ENCODE data around the gene KCND3.

Gene KCND3

DNA sequence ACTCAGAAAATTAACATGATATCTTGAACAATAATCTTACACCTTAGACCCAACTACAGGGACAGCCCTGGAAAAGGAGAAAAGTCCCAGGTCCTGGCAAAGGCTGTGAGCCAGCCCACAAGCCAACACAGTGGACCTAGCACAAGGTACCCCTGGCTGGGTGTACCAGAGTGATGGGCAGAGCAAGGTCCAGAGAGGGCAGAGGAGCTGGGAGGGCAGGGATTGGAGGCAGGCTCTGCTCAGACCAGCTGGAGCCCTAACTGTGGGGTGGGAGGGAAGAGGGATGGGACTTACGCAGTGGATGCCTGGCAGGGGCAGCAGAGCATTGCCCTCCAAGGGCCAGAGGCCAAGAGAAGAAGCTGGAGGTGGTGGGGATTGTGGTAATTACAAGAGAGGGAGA, 101.6 kb downstream of the KCND3 start:
- Histone ChIP-seq H3K9ac (ENCODE audit: low read depth in 1 of 2, low read length in 2 of 2) (no peak overlapping the region), H3K36me3 (ENCODE audit: control insufficient read depth in 1 of 2, insufficient read depth in 2 of 2, low read length in 2 of 2) (no peaks in the 10 kb centered on the region), H3K27me3 (ENCODE audit: control insufficient read depth in 1 of 2, insufficient read depth in 2 of 2, low read length in 2 of 2) (no peaks in the 10 kb centered on the region), H3K4me1 (ENCODE audit: control insufficient read depth in 1 of 2, insufficient read depth in 2 of 2, low read length in 2 of 2) (peaks cover 0 to 1% of the 10 kb centered on the region in 2 donors), H3K27ac (ENCODE audit: low read depth, low read length) (no peak overlapping the region), H3K9me3 (ENCODE audit: control insufficient read depth in 1 of 2, low read length in 2 of 2) (no peaks in the 10 kb centered on the region), H3K4me3 (ENCODE audit: low read depth in 1 of 2, low read length in 2 of 2) (no peak overlapping the region)

DNA sequence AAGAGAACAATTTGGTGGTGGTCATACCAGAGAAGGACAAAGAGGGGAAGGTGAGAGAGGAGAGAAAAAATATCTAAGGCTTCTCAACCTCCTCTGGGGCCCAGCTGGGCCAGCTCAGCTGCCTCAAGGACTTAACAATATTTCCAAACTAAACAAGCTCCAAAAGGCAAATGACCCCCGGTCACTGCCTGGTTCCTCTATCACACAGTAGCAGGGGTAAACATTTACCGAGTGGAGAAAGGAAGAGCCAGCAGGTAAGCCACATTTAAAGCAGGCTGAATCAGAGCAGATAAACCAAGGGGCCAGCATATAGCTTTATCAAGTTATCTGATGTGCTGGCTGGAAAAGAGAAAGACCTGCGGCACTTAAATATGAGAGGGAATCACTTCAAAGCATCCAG, 102.1 kb downstream of the KCND3 start:
- Histone ChIP-seq H3K4me1 (ENCODE audit: control insufficient read depth in 1 of 2, insufficient read depth in 2 of 2, low read length in 2 of 2) (peaks cover 0 to 3% of the 10 kb centered on the region in 2 donors), H3K27ac (ENCODE audit: low read depth, low read length) (no peak overlapping the region), H3K36me3 (ENCODE audit: control insufficient read depth in 1 of 2, insufficient read depth in 2 of 2, low read length in 2 of 2) (no peaks in the 10 kb centered on the region), H3K27me3 (ENCODE audit: control insufficient read depth in 1 of 2, insufficient read depth in 2 of 2, low read length in 2 of 2) (no peaks in the 10 kb centered on the region), H3K9me3 (ENCODE audit: control insufficient read depth in 1 of 2, low read length in 2 of 2) (no peaks in the 10 kb centered on the region), H3K9ac (ENCODE audit: low read depth in 1 of 2, low read length in 2 of 2) (no peak overlapping the region), H3K4me3 (ENCODE audit: low read depth in 1 of 2, low read length in 2 of 2) (no peak overlapping the region)

- Histone ChIP-seq H3K27ac (ENCODE audit: low read depth, low read length) (no peak overlapping the region), H3K27me3 (ENCODE audit: control insufficient read depth in 1 of 2, insufficient read depth in 2 of 2, low read length in 2 of 2) (no peaks in the 10 kb centered on the region), H3K36me3 (ENCODE audit: control insufficient read depth in 1 of 2, insufficient read depth in 2 of 2, low read length in 2 of 2) (no peaks in the 10 kb centered on the region), H3K4me3 (ENCODE audit: low read depth in 1 of 2, low read length in 2 of 2) (no peak overlapping the region), H3K4me1 (ENCODE audit: control insufficient read depth in 1 of 2, insufficient read depth in 2 of 2, low read length in 2 of 2) (peaks cover 0 to 3% of the 10 kb centered on the region in 2 donors), H3K9ac (ENCODE audit: low read depth in 1 of 2, low read length in 2 of 2) (no peak overlapping the region), H3K9me3 (ENCODE audit: control insufficient read depth in 1 of 2, low read length in 2 of 2) (no peaks in the 10 kb centered on the region)
Observed at GRCh38 chr1:111886741-111887140, 102.7 kb downstream of the KCND3 start.

DNA sequence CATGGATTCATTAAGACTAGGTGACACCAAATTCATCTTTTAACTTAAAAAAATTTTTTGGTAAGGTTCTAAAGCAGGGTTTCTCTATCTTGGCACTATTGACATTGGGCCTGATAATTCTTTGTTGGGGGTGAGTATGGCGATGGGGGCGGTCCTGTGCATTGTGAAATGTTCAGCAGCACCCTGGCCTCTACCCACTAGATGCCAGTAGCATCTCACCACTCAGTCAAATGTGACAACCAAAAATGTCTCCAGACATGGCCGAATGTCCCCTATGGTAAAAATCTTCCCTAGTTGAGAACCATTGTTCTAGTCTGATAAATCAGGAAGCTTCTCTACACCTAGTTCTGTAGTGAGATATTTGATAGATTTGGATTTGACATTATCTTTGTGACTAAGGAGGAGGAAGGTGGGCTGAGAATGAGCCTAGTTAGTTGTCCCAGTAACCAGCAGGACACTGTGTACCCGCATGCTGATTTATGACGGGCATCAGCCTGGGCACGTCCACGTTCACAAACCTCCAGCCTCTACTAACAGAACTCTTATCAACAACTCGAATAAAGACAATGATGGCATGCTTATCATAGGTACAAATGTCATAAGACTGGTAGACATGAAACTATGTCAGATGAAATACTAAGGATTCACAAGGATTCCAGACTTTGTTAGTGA, 104.6 kb downstream of the KCND3 start:
- Histone ChIP-seq H3K27me3 (ENCODE audit: control insufficient read depth in 1 of 2, insufficient read depth in 2 of 2, low read length in 2 of 2) (peaks cover 0 to 5% of the 10 kb centered on the region in 2 donors), H3K9me3 (ENCODE audit: control insufficient read depth in 1 of 2, low read length in 2 of 2) (no peaks in the 10 kb centered on the region), H3K4me1 (ENCODE audit: control insufficient read depth in 1 of 2, insufficient read depth in 2 of 2, low read length in 2 of 2) (peaks cover 0 to 8% of the 10 kb centered on the region in 2 donors), H3K9ac (ENCODE audit: low read depth in 1 of 2, low read length in 2 of 2) (no peak overlapping the region), H3K36me3 (ENCODE audit: control insufficient read depth in 1 of 2, insufficient read depth in 2 of 2, low read length in 2 of 2) (no peaks in the 10 kb centered on the region), H3K27ac (ENCODE audit: low read depth, low read length) (no peak overlapping the region), H3K4me3 (ENCODE audit: low read depth in 1 of 2, low read length in 2 of 2) (no peak overlapping the region)

DNA sequence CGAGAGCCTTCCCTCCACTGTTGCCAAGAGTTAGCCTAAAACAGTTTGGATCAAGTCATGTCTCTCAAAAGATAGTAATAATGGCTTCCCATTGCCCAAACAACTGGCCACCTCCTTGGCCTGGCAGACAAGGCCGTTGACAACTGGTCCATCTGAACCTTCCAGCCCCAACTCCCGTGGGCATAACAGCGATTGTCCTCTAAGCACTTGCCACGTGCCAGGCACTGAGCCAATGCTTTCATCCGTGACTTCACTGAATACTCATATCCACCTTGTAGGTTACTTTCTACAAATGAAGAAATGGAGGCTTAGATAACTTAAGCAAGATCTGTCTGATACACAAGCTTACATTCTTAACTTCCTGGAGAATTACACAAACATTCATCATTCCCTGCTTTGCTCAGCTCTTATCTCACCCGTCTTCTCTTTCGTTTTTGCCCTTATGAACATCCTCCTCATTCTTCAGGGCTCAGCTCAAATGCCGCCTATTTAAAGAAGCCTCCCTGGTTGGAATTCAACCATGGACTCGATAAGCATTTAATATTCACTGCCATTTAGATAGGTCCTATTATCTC, 106.4 kb downstream of the KCND3 start:
- no peaks in the 10 kb centered on the region for H3K9me3 ChIP-seq (ENCODE audit: control insufficient read depth in 1 of 2, low read length in 2 of 2)
- peaks cover 0 to 8% of the 10 kb centered on the region in 2 donors for H3K4me1 ChIP-seq (ENCODE audit: control insufficient read depth in 1 of 2, insufficient read depth in 2 of 2, low read length in 2 of 2)
- no peak overlapping the region for H3K9ac ChIP-seq (ENCODE audit: low read depth in 1 of 2, low read length in 2 of 2)
- no peak overlapping the region for H3K4me3 ChIP-seq (ENCODE audit: low read depth in 1 of 2, low read length in 2 of 2)
- no peaks in the 10 kb centered on the region for H3K36me3 ChIP-seq (ENCODE audit: control insufficient read depth in 1 of 2, insufficient read depth in 2 of 2, low read length in 2 of 2)
- H3K27me3 ChIP-seq (ENCODE audit: control insufficient read depth in 1 of 2, insufficient read depth in 2 of 2, low read length in 2 of 2) = peaks cover 4 to 5% of the 10 kb centered on the region in 2 donors
- no peak overlapping the region for H3K27ac ChIP-seq (ENCODE audit: low read depth, low read length)

DNA sequence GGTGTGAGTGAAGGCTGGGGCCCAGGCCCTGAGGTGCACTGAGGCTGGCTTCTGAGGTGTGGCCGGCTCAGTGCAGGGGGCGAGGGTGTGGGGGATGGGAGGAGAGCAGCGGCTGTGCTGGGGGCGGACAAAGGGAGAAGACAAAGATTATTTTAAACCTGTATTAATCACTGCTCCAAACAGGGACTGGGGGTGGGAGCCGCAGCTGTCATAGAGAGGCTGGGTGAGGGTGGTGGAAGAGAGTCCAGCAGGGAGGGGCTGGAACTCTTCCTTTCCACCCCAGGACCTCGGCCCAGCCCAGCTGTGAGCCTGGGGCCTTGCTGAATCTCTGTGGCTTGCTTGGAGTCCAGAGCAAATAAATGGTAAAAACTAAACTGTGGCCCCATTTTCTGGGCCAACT, 106.9 kb downstream of the KCND3 start:
- peaks cover 4 to 5% of the 10 kb centered on the region in 2 donors for H3K27me3 ChIP-seq (ENCODE audit: control insufficient read depth in 1 of 2, insufficient read depth in 2 of 2, low read length in 2 of 2)
- H3K4me1 ChIP-seq (ENCODE audit: control insufficient read depth in 1 of 2, insufficient read depth in 2 of 2, low read length in 2 of 2) = peaks cover 0 to 8% of the 10 kb centered on the region in 2 donors
- H3K9ac ChIP-seq (ENCODE audit: low read depth in 1 of 2, low read length in 2 of 2) = no peak overlapping the region
- H3K36me3 ChIP-seq (ENCODE audit: control insufficient read depth in 1 of 2, insufficient read depth in 2 of 2, low read length in 2 of 2) = no peaks in the 10 kb centered on the region
- no peak overlapping the region for H3K4me3 ChIP-seq (ENCODE audit: low read depth in 1 of 2, low read length in 2 of 2)
- H3K27ac ChIP-seq (ENCODE audit: low read depth, low read length) = no peak overlapping the region
- no peaks in the 10 kb centered on the region for H3K9me3 ChIP-seq (ENCODE audit: control insufficient read depth in 1 of 2, low read length in 2 of 2)

DNA sequence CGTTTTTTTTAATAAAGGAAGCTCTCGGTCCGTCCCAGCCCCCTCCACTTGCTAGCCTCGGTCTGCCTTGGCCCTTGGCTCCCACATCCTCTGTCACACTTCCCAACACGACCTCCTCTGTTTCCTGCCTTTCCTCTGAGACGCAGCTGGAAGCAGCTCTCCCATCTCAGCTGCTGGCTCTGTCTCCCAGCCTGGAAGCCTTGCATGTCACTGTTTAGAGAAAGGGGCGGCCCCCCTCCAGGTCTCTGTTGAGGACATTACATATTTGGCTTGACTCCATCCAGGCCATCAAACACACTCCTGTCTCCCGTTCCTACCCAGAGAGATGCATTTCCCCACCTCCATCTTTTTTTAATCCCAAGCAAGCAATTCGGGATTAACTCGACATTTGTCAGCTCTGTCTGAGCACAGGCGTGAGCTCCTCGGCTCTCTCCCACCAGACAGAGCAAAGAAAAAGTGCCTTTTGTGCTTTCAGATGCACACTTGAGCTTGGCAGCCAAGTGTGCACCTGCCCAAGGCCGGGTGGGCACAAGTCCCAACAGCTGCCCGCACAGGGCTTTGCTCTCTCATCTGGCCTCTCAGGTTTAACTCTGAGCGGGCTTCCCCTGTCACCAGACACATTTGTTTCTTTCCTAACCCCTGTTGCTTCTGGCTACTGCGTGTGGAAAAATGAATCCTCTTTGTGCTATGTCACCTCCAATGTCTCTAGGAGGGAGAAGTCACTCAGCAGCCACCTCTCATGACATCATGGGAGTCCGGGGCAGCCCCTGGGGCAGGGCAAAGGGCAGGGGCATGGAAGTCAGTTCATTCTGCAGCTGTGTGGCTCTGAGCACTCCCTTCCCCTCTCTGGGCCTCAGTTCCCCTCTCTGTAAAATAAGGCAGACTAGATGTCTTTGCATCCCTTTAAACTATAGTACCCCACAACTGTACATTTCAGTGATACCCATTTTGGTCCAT, 108.3 kb downstream of the KCND3 start:
- H3K9ac ChIP-seq (ENCODE audit: low read depth in 1 of 2, low read length in 2 of 2) = no peak overlapping the region
- H3K36me3 ChIP-seq (ENCODE audit: control insufficient read depth in 1 of 2, insufficient read depth in 2 of 2, low read length in 2 of 2) = no peaks in the 10 kb centered on the region
- peaks cover 4 to 5% of the 10 kb centered on the region in 2 donors for H3K27me3 ChIP-seq (ENCODE audit: control insufficient read depth in 1 of 2, insufficient read depth in 2 of 2, low read length in 2 of 2)
- no peak overlapping the region for H3K4me3 ChIP-seq (ENCODE audit: low read depth in 1 of 2, low read length in 2 of 2)
- H3K27ac ChIP-seq (ENCODE audit: low read depth, low read length) = no peak overlapping the region
- H3K9me3 ChIP-seq (ENCODE audit: control insufficient read depth in 1 of 2, low read length in 2 of 2) = no peaks in the 10 kb centered on the region
- H3K4me1 ChIP-seq (ENCODE audit: control insufficient read depth in 1 of 2, insufficient read depth in 2 of 2, low read length in 2 of 2) = peaks cover 0 to 8% of the 10 kb centered on the region in 2 donors

DNA sequence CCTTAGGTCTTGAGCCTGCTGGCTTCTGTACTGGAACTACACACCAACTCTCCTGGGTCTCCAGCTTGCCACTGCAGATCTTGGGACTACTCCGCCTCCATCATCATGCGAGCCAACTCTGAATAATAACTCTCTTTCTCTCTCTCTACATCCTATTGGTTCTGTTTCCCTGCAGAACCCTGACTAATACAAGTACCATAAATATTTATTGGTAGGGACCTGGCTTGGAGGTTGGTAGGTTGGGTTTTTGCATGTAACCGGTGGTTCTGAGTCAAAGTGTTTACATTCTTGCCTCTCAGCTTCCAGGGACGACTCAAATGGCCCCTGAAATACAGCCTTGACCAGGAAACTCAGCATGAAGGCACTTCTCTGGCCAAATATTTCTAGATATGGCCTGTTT, 110.4 kb downstream of the KCND3 start:
- no peaks in the 10 kb centered on the region for H3K9me3 ChIP-seq (ENCODE audit: control insufficient read depth in 1 of 2, low read length in 2 of 2)
- no peak overlapping the region for H3K9ac ChIP-seq (ENCODE audit: low read depth in 1 of 2, low read length in 2 of 2)
- no peaks in the 10 kb centered on the region for H3K36me3 ChIP-seq (ENCODE audit: control insufficient read depth in 1 of 2, insufficient read depth in 2 of 2, low read length in 2 of 2)
- H3K4me1 ChIP-seq (ENCODE audit: control insufficient read depth in 1 of 2, insufficient read depth in 2 of 2, low read length in 2 of 2) = peaks cover 0 to 8% of the 10 kb centered on the region in 2 donors
- H3K4me3 ChIP-seq (ENCODE audit: low read depth in 1 of 2, low read length in 2 of 2) = no peak overlapping the region
- H3K27me3 ChIP-seq (ENCODE audit: control insufficient read depth in 1 of 2, insufficient read depth in 2 of 2, low read length in 2 of 2) = peaks cover 9% of the 10 kb centered on the region in 2 donors
- H3K27ac ChIP-seq (ENCODE audit: low read depth, low read length) = no peak overlapping the region

DNA sequence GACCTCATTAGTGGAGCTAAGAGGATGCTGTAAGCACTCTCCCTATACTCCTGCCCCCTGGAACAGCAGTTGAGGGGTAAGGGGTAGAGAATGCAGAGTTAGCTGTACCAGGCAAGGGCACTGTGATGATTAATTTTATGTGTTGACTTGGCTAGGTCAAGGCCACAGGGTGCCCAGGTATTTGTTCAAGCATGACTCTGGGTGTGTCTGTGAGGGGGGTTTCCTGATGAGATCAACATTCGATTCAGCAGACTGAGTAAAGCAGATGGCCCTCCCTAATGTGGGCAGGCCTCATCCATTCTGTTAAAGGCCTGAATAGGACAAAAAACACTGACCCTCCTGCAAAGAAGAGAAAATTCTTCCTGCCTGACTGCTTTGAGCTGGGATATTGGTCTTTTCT, 110.8 kb downstream of the KCND3 start:
- H3K4me1 ChIP-seq (ENCODE audit: control insufficient read depth in 1 of 2, insufficient read depth in 2 of 2, low read length in 2 of 2) = peaks cover 0 to 8% of the 10 kb centered on the region in 2 donors
- no peaks in the 10 kb centered on the region for H3K9me3 ChIP-seq (ENCODE audit: control insufficient read depth in 1 of 2, low read length in 2 of 2)
- no peak overlapping the region for H3K27ac ChIP-seq (ENCODE audit: low read depth, low read length)

DNA sequence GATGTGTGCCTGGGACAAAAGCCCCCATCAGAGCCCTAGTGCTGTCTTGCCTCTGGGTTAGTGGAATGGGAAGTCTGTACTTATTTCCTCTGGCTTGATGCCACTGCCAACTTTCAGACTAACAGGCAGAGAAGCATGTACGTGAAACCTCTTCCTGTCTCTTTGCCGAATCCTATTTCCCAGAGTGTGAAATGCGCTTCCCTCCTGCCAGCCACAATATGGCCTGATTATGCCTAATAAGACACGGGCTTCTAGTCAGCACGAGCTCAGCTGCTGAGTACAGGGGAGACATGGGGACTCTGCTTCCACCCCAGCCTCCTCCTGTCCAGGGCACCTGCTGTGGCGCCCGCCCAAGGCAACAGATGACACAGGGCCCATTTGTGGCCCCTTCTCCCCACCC, 111.4 kb downstream of the KCND3 start:
- Histone ChIP-seq H3K4me3 (ENCODE audit: low read depth in 1 of 2, low read length in 2 of 2) (no peak overlapping the region), H3K27me3 (ENCODE audit: control insufficient read depth in 1 of 2, insufficient read depth in 2 of 2, low read length in 2 of 2) (peaks cover 9% of the 10 kb centered on the region in 2 donors), H3K27ac (ENCODE audit: low read depth, low read length) (no peak overlapping the region), H3K36me3 (ENCODE audit: control insufficient read depth in 1 of 2, insufficient read depth in 2 of 2, low read length in 2 of 2) (no peaks in the 10 kb centered on the region), H3K9me3 (ENCODE audit: control insufficient read depth in 1 of 2, low read length in 2 of 2) (no peaks in the 10 kb centered on the region), H3K4me1 (ENCODE audit: control insufficient read depth in 1 of 2, insufficient read depth in 2 of 2, low read length in 2 of 2) (peaks cover 0 to 8% of the 10 kb centered on the region in 2 donors), H3K9ac (ENCODE audit: low read depth in 1 of 2, low read length in 2 of 2) (no peak overlapping the region)

More for the DNA sequence above, 110.8 kb downstream of the KCND3 start:
- Histone ChIP-seq H3K27me3 (ENCODE audit: control insufficient read depth in 1 of 2, insufficient read depth in 2 of 2, low read length in 2 of 2) (peaks cover 9% of the 10 kb centered on the region in 2 donors), H3K36me3 (ENCODE audit: control insufficient read depth in 1 of 2, insufficient read depth in 2 of 2, low read length in 2 of 2) (no peaks in the 10 kb centered on the region), H3K4me3 (ENCODE audit: low read depth in 1 of 2, low read length in 2 of 2) (no peak overlapping the region), H3K9ac (ENCODE audit: low read depth in 1 of 2, low read length in 2 of 2) (no peak overlapping the region)

All from duodenal mucosa (tissue), 2 donors.